Astrocyte (in vitro differentiated cells and primary cell): ENCODE data around the gene ABCC1. TPM values are rescaled to one million over a fixed set of nuclear protein-coding genes. Genes with fewer than 3 reads are reported as not detected.

Experiments
- DNase-seq: peaks from one replicate; pipeline ENCODE4 v3.0.0-alpha.2; 2010; ENCODE audit warnings: low read depth
- FAIRE-seq: peaks from 2 replicates; lab custom pipeline; 2011; peaks lifted over from hg19 to GRCh38; lab: Jason Lieb, UNC
- H2AFZ ChIP-seq: 2 replicates; pipeline ENCODE4 v1.6.0; 2012; ENCODE audit warnings: low read depth, low read length, inconsistent platforms
- H3K27ac ChIP-seq: 2 replicates; pipeline ENCODE4 v1.5.1; 2011; ENCODE audit warnings: low read depth, low read length, inconsistent platforms
- H3K27me3 ChIP-seq: 2 replicates; pipeline ENCODE4 v1.6.0; 2011; ENCODE audit warnings: low read length, inconsistent platforms; ENCODE audit not compliant: insufficient read depth
- H3K36me3 ChIP-seq: 2 replicates; pipeline ENCODE4 v1.5.1; 2011; ENCODE audit warnings: low read length, inconsistent platforms; ENCODE audit not compliant: insufficient read depth
- H3K4me1 ChIP-seq: 2 replicates; pipeline ENCODE4 v1.5.1; 2011; ENCODE audit warnings: low read length, inconsistent platforms; ENCODE audit not compliant: insufficient read depth
- H3K4me2 ChIP-seq: 2 replicates; pipeline ENCODE4 v1.6.0; 2012; ENCODE audit warnings: low read length, inconsistent platforms
- H3K4me3 ChIP-seq: 2 replicates; pipeline ENCODE4 v1.5.1; 2011; ENCODE audit warnings: low read depth, mild to moderate bottlenecking, low read length, inconsistent platforms; ENCODE audit not compliant: insufficient read depth
- H3K79me2 ChIP-seq: 2 replicates; pipeline ENCODE4 v1.6.0; 2012; ENCODE audit warnings: mild to moderate bottlenecking, low read length, inconsistent platforms; ENCODE audit not compliant: insufficient read depth
- H3K9ac ChIP-seq: 2 replicates; pipeline ENCODE4 v1.6.0; 2012; ENCODE audit warnings: mild to moderate bottlenecking, low read length, inconsistent platforms
- H3K9me3 ChIP-seq: 2 replicates; pipeline ENCODE4 v1.5.1; 2012; ENCODE audit warnings: low read depth, mild to moderate bottlenecking, low read length, inconsistent platforms; ENCODE audit not compliant: insufficient read depth
- H4K20me1 ChIP-seq: 2 replicates; pipeline ENCODE4 v1.6.0; 2012; ENCODE audit warnings: low read length, inconsistent platforms; ENCODE audit not compliant: insufficient read depth
- H3K27ac Mint-ChIP-seq: one replicate; pipeline ENCODE4 v1.8.0; 2021; ENCODE audit warnings: mild to moderate bottlenecking, mixed read lengths; ENCODE audit not compliant: unreplicated experiment
- H3K27me3 Mint-ChIP-seq: one replicate; pipeline ENCODE4 v1.8.0; 2021; ENCODE audit warnings: low read depth, mixed read lengths; ENCODE audit not compliant: unreplicated experiment
- H3K36me3 Mint-ChIP-seq: one replicate; pipeline ENCODE4 v1.8.0; 2021; ENCODE audit warnings: low read depth, mixed read lengths; ENCODE audit not compliant: unreplicated experiment
- H3K4me1 Mint-ChIP-seq: one replicate; pipeline ENCODE4 v1.8.0; 2021; ENCODE audit warnings: low read depth, mixed read lengths; ENCODE audit not compliant: unreplicated experiment
- H3K4me3 Mint-ChIP-seq: one replicate; pipeline ENCODE4 v1.8.0; 2021; ENCODE audit warnings: mild to moderate bottlenecking, moderate library complexity, mixed read lengths; ENCODE audit not compliant: unreplicated experiment
- H3K9me3 Mint-ChIP-seq: one replicate; pipeline ENCODE4 v1.8.0; 2021; ENCODE audit warnings: mild to moderate bottlenecking, mixed read lengths; ENCODE audit not compliant: unreplicated experiment
- CTCF ChIP-seq: IDR thresholded peaks from 2 replicates; pipeline ENCODE4 v1.5.1; 2011; ENCODE audit warnings: low read depth, mild to moderate bottlenecking, inconsistent platforms, low read length, moderate library complexity; ENCODE audit not compliant: insufficient read depth
- EZH2 ChIP-seq: IDR thresholded peaks from 2 replicates; pipeline ENCODE4 v1.6.1; 2012; ENCODE audit warnings: mild to moderate bottlenecking, low read length, inconsistent platforms; ENCODE audit not compliant: insufficient read depth
- total RNA-seq: library from RNA; stranded (reverse); gene quantifications from 2 replicates; pipeline ENCODE4 v1.2.1, GENCODE V29; 2021

The ABCC1 gene
- total RNA-seq, 1 donor from 2014 or later, result 42.1 TPM

GRCh38 chr16:16013812-16014211, 64.4 kb downstream of the ABCC1 start:
- Histone ChIP-seq H3K4me2 (no peak overlapping the region), H3K79me2 (peaks cover 4% of the 10 kb centered on the region), H3K4me1 (peaks cover 7% of the 10 kb centered on the region), H4K20me1 (peaks cover 29% of the 10 kb centered on the region), H3K4me3 (no peak overlapping the region), H3K27ac (no peak overlapping the region), H3K9me3 (no peaks in the 10 kb centered on the region), H3K36me3 (peaks cover 15% of the 10 kb centered on the region), H3K9ac (no peak overlapping the region), H3K27me3 (no peaks in the 10 kb centered on the region), H2AFZ (no peak overlapping the region)
- FAIRE-seq, result no peak
- Mint-ChIP-seq H3K27ac (no peak overlapping the region), H3K9me3 (no peaks in the 10 kb centered on the region), H3K4me3 (no peak overlapping the region), H3K4me1 (no peaks in the 10 kb centered on the region), H3K36me3 (peaks cover 29% of the 10 kb centered on the region), H3K27me3 (no peaks in the 10 kb centered on the region)
- TF ChIP-seq EZH2 (no peak), CTCF (no peak)
- DNase-seq, result no peak

- peaks cover 30% of the 10 kb centered on the region for H3K36me3 Mint-ChIP-seq
- Histone ChIP-seq H3K27me3 (no peaks in the 10 kb centered on the region), H4K20me1 (peaks cover 28% of the 10 kb centered on the region), H3K4me3 (no peak overlapping the region), H3K9ac (no peak overlapping the region), H3K9me3 (no peaks in the 10 kb centered on the region), H3K4me1 (peaks cover 13% of the 10 kb centered on the region), H3K79me2 (peaks cover 4% of the 10 kb centered on the region), H2AFZ (no peak overlapping the region), H3K27ac (no peak overlapping the region), H3K4me2 (peak overlapping the region; percentile 15), H3K36me3 (peaks cover 10% of the 10 kb centered on the region)
- FAIRE-seq (no peak), DNase-seq (peak; percentile 34)
- no peaks in the 10 kb centered on the region for H3K27me3 Mint-ChIP-seq
- no peak overlapping the region for H3K27ac Mint-ChIP-seq
- H3K9me3 Mint-ChIP-seq, result no peaks in the 10 kb centered on the region
- TF ChIP-seq EZH2 (no peak), CTCF (no peak)
- no peak overlapping the region for H3K4me3 Mint-ChIP-seq
- H3K4me1 Mint-ChIP-seq, result peaks cover 1% of the 10 kb centered on the region
These were observed 65.2 kb downstream of the ABCC1 start for GRCh38 chr16:16014329-16015224.

GRCh38 chr16:16015849-16016248, 66.4 kb downstream of the ABCC1 start:
- peaks cover 12% of the 10 kb centered on the region for H3K36me3 ChIP-seq
- no peak overlapping the region for H3K27ac Mint-ChIP-seq
- no peak overlapping the region for H3K4me3 ChIP-seq
- H3K4me1 Mint-ChIP-seq, result peaks cover 6% of the 10 kb centered on the region
- H3K27me3 Mint-ChIP-seq, result no peaks in the 10 kb centered on the region
- H4K20me1 ChIP-seq, result peaks cover 23% of the 10 kb centered on the region
- H3K9ac ChIP-seq, result no peak overlapping the region
- TF ChIP-seq EZH2 (no peak), CTCF (no peak)
- no peaks in the 10 kb centered on the region for H3K9me3 ChIP-seq
- H3K36me3 Mint-ChIP-seq, result peaks cover 33% of the 10 kb centered on the region
- H3K79me2 ChIP-seq, result peaks cover 7% of the 10 kb centered on the region
- peaks cover 15% of the 10 kb centered on the region for H3K4me1 ChIP-seq
- no peak overlapping the region for H2AFZ ChIP-seq
- H3K9me3 Mint-ChIP-seq, result no peaks in the 10 kb centered on the region
- H3K4me3 Mint-ChIP-seq, result no peak overlapping the region
- H3K27ac ChIP-seq, result no peak overlapping the region
- DNase-seq (no peak), FAIRE-seq (no peak)
- H3K27me3 ChIP-seq, result no peaks in the 10 kb centered on the region
- no peak overlapping the region for H3K4me2 ChIP-seq
